Measurements from ENCODE around the gene PLAAT5.
A peak's percentile ranks its signal among the peaks of the same experiment; 100 is the strongest.
"Not testable (repeated sequence)": the region's sequence is repeated elsewhere in the genome, so short reads cannot be mapped to it uniquely, and the experiment has no call there.

PLAAT5 gene

GRCh38 chr11:63490551-63491239 is at the start of gene PLAAT5:
TSS of gene PLAAT5 (minus strand) at chr11:63491167. CDS start at chr11:63491034, 133 bp downstream.
- DNase-seq (ENCODE audit: low spot score), result no peak

- DNase-seq (ENCODE audit: low spot score), result no peak
Observed at GRCh38 chr11:63537293-63538101, 46.5 kb upstream of the PLAAT5 start.

- no peak for DNase-seq (ENCODE audit: low spot score)
Observed at GRCh38 chr11:63536669-63537292, 45.8 kb upstream of the PLAAT5 start, which contains the start of gene PLAAT4. TSS of gene PLAAT4 (plus strand) at chr11:63536808. CDS start at chr11:63536869, 61 bp downstream.

GRCh38 chr11:63535734-63536133 is 44.8 kb upstream of the PLAAT5 start:
- no peak for DNase-seq (ENCODE audit: low spot score)

- DNase-seq (ENCODE audit: low spot score), result no peak
Observed at GRCh38 chr11:63534895-63535461, 44.0 kb upstream of the PLAAT5 start.

- DNase-seq (ENCODE audit: low spot score), result no peak
Observed at GRCh38 chr11:63534076-63534475, 43.1 kb upstream of the PLAAT5 start.

- no peak for DNase-seq (ENCODE audit: low spot score)
Observed at GRCh38 chr11:63532799-63533475, 42.0 kb upstream of the PLAAT5 start.

GRCh38 chr11:63532117-63532516 is 41.1 kb upstream of the PLAAT5 start:
- DNase-seq (ENCODE audit: low spot score), result no peak

GRCh38 chr11:63531074-63531792 is 40.3 kb upstream of the PLAAT5 start:
- peak; percentile 29 for DNase-seq (ENCODE audit: low spot score)

GRCh38 chr11:63530021-63530420 is 39.1 kb upstream of the PLAAT5 start:
- DNase-seq (ENCODE audit: low spot score), result no peak

- DNase-seq (ENCODE audit: low spot score), result not testable (repeated sequence)
Observed at GRCh38 chr11:63529373-63529772, 38.4 kb upstream of the PLAAT5 start.

GRCh38 chr11:63528729-63529278 is 37.8 kb upstream of the PLAAT5 start:
- not testable (repeated sequence) for DNase-seq (ENCODE audit: low spot score)

- DNase-seq (ENCODE audit: low spot score), result not testable (repeated sequence)
Observed at GRCh38 chr11:63528156-63528555, 37.2 kb upstream of the PLAAT5 start.

GRCh38 chr11:63527667-63528066 is 36.7 kb upstream of the PLAAT5 start:
- no peak for DNase-seq (ENCODE audit: low spot score)

- no peak for DNase-seq (ENCODE audit: low spot score)
Observed at GRCh38 chr11:63523151-63523550, 32.2 kb upstream of the PLAAT5 start.

- DNase-seq (ENCODE audit: low spot score), result no peak
Observed at GRCh38 chr11:63521896-63522295, 30.9 kb upstream of the PLAAT5 start.

- DNase-seq (ENCODE audit: low spot score), result no peak
Observed at GRCh38 chr11:63520606-63521170, 29.7 kb upstream of the PLAAT5 start.

- no peak for DNase-seq (ENCODE audit: low spot score)
Observed at GRCh38 chr11:63518548-63518947, 27.6 kb upstream of the PLAAT5 start.

- no peak for DNase-seq (ENCODE audit: low spot score)
Observed at GRCh38 chr11:63517156-63517555, 26.2 kb upstream of the PLAAT5 start.

GRCh38 chr11:63516109-63516508 is 25.1 kb upstream of the PLAAT5 start:
- no peak for DNase-seq (ENCODE audit: low spot score)

GRCh38 chr11:63512816-63513215 is 21.8 kb upstream of the PLAAT5 start:
- DNase-seq (ENCODE audit: low spot score), result no peak

All from RKO (cell line).